Activated CD4-positive, alpha-beta T cell treated with anti-CD3 and anti-CD28 coated beads, Interleukin-2, amount 50 U/mL, for 4 hours (primary cell): ENCODE results near the gene ARHGEF4.
A peak's percentile ranks its signal among the peaks of the same experiment; 100 is the strongest.
"Not testable (repeated sequence)": the region's sequence is repeated elsewhere in the genome, so short reads cannot be mapped to it uniquely, and the experiment has no call there.

Source experiments
- DNase-seq, 2 experiments: peaks; one replicate each; pipeline ENCODE4 v3.0.0-alpha.2; 2020

Gene ARHGEF4

GRCh38 chr2:131058214-131058843 lies 221.6 kb downstream of the ARHGEF4 start:
- DNase-seq: no peak

- no peak for DNase-seq
Measured at GRCh38 chr2:131058920-131059319, 222.2 kb downstream of the ARHGEF4 start.

- no peak for DNase-seq
Measured at GRCh38 chr2:131063501-131064283, 227.0 kb downstream of the ARHGEF4 start.

- no peak for DNase-seq
Measured at GRCh38 chr2:131064589-131065512, 228.1 kb downstream of the ARHGEF4 start.

GRCh38 chr2:131067465-131068125 lies 230.9 kb downstream of the ARHGEF4 start:
- no peak for DNase-seq

GRCh38 chr2:131068172-131068571 lies 231.5 kb downstream of the ARHGEF4 start:
- DNase-seq: not testable (repeated sequence)

- not testable (repeated sequence) for DNase-seq
Measured at GRCh38 chr2:131075578-131075977, 238.9 kb downstream of the ARHGEF4 start.

GRCh38 chr2:131076707-131077106 lies 240.0 kb downstream of the ARHGEF4 start:
- DNase-seq: no peak

GRCh38 chr2:131077182-131077846 lies 240.6 kb downstream of the ARHGEF4 start:
- DNase-seq: no peak

- no peak for DNase-seq
Measured at GRCh38 chr2:131077966-131078365, 241.3 kb downstream of the ARHGEF4 start.

GRCh38 chr2:131079931-131080330 lies 243.2 kb downstream of the ARHGEF4 start:
- not testable (repeated sequence) for DNase-seq

GRCh38 chr2:131081190-131081589 lies 244.5 kb downstream of the ARHGEF4 start:
- no peak for DNase-seq

GRCh38 chr2:131085646-131086045 lies 248.9 kb downstream of the ARHGEF4 start:
- DNase-seq: no peak

- DNase-seq: peak; percentile 7
Measured at GRCh38 chr2:131092458-131093005, 255.8 kb downstream of the ARHGEF4 start.

GRCh38 chr2:131093006-131093695 lies 256.4 kb downstream of the ARHGEF4 start, which contains the start of gene FAM168B:
FAM168B (minus strand) TSS chr2:131093460; CDS start chr2:131082646, 10,814 bp downstream.
- peak; percentile 80 to 81 for DNase-seq

- DNase-seq: peak in 1 of 2 experiments; percentile 61
Measured at GRCh38 chr2:131093696-131094462, 257.2 kb downstream of the ARHGEF4 start.

- DNase-seq: no peak
Measured at GRCh38 chr2:131094463-131095281, 258.0 kb downstream of the ARHGEF4 start.
